IMR-90 (cell line): ENCODE data around the gene HELZ.

ENCODE experiments used
- MAFK ChIP-seq: IDR thresholded peaks from 2 replicates; pipeline ENCODE4 v1.6.1; 2012; ENCODE audit warnings: low read depth, low read length, improper control_type of control experiment
- RAD21 ChIP-seq: IDR thresholded peaks from 2 replicates; pipeline ENCODE4 v1.6.1; 2012; ENCODE audit warnings: low read length, improper control_type of control experiment
- RCOR1 ChIP-seq: IDR thresholded peaks from 2 replicates; pipeline ENCODE4 v1.6.1; 2012; ENCODE audit warnings: mild to moderate bottlenecking, low read length, improper control_type of control experiment; ENCODE audit not compliant: insufficient replicate concordance
- TF ChIP-seq, protein P1 (sequence below): conservative IDR thresholded peaks from 2 replicates; pipeline ENCODE4 v1.5.1; 2012; ENCODE audit warnings: mild to moderate bottlenecking, low read depth, low read length, improper control_type of control experiment

GRCh38 chr17:67121316-67121891 lies 123.6 kb downstream of the HELZ start:
- TF ChIP-seq MAFK, result peak; percentile 91
- TF ChIP-seq, protein P1, sequence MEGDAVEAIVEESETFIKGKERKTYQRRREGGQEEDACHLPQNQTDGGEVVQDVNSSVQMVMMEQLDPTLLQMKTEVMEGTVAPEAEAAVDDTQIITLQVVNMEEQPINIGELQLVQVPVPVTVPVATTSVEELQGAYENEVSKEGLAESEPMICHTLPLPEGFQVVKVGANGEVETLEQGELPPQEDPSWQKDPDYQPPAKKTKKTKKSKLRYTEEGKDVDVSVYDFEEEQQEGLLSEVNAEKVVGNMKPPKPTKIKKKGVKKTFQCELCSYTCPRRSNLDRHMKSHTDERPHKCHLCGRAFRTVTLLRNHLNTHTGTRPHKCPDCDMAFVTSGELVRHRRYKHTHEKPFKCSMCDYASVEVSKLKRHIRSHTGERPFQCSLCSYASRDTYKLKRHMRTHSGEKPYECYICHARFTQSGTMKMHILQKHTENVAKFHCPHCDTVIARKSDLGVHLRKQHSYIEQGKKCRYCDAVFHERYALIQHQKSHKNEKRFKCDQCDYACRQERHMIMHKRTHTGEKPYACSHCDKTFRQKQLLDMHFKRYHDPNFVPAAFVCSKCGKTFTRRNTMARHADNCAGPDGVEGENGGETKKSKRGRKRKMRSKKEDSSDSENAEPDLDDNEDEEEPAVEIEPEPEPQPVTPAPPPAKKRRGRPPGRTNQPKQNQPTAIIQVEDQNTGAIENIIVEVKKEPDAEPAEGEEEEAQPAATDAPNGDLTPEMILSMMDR, result no peak
- no peak for TF ChIP-seq RAD21
- TF ChIP-seq RCOR1, result no peak
